ENCODE results near the gene DNAH11. TPM values are rescaled to one million over a fixed set of nuclear protein-coding genes. Genes with fewer than 3 reads are reported as not detected.

The DNAH11 gene
- total and polyA plus RNA-seq, 4 donors: 1.8 to 24.7 (median 8.1) TPM

- 88 to 90% methylated on average over 6 of the region's 6 CpGs for WGBS, 2 donors
- no peaks in the 10 kb centered on the region for H3K9me3 ChIP-seq (ENCODE audit: control insufficient read depth in 4 of 4, insufficient read depth in 3 of 4, low read length in 3 of 4)
- TF ChIP-seq, protein P1, sequence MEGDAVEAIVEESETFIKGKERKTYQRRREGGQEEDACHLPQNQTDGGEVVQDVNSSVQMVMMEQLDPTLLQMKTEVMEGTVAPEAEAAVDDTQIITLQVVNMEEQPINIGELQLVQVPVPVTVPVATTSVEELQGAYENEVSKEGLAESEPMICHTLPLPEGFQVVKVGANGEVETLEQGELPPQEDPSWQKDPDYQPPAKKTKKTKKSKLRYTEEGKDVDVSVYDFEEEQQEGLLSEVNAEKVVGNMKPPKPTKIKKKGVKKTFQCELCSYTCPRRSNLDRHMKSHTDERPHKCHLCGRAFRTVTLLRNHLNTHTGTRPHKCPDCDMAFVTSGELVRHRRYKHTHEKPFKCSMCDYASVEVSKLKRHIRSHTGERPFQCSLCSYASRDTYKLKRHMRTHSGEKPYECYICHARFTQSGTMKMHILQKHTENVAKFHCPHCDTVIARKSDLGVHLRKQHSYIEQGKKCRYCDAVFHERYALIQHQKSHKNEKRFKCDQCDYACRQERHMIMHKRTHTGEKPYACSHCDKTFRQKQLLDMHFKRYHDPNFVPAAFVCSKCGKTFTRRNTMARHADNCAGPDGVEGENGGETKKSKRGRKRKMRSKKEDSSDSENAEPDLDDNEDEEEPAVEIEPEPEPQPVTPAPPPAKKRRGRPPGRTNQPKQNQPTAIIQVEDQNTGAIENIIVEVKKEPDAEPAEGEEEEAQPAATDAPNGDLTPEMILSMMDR (IDR thresholded peaks at IDR 0.05; ENCODE audit: control extremely low read depth, extremely low read depth): no peak
Observed at GRCh38 chr7:21910253-21910652, 367.4 kb downstream of the DNAH11 start.

DNA sequence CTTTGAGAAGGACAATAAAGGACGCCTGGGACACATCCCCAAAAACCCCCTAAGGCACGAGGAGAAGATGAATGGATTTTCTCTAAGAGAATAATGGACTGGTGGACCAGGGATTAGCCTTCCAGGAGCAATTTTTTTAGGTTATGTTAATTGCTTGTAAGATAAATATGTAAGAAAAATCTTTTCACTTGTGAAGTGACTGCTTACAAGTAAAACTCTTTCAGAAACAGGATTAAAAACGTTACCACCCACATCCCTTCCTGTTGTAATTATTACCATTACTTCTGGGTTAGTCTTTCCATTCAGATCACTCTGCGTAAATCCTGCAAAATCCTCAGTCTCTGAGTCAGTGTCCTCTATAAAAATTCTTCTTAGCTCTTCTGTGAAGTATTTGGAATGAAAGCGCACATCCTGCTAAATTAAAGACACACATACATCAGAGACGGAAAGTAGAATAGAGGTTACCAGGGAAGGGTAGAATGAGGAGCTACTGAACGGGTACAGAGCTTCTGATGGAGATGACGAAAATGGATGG, 368.6 kb downstream of the DNAH11 start:
- TF ChIP-seq, protein P1 (IDR thresholded peaks at IDR 0.05; ENCODE audit: control extremely low read depth, extremely low read depth): no peak
- Histone ChIP-seq H3K9ac (ENCODE audit: insufficient read depth in 1 of 2, low read length in 2 of 2) (no peak overlapping the region), H3K36me3 (ENCODE audit: control insufficient read depth in 4 of 4, insufficient read depth in 4 of 4, low read length in 4 of 4) (peaks cover under 1 to 25% (median 14%) of the 10 kb centered on the region in 4 donors), H3K27ac (ENCODE audit: low read depth in 1 of 2, low read length in 1 of 2) (peak overlapping the region in 1 of 2 donors; percentile 24), H3K27me3 (ENCODE audit: control insufficient read depth in 3 of 3, insufficient read depth in 3 of 3, low read length in 2 of 3) (no peaks in the 10 kb centered on the region), H3K9me3 (ENCODE audit: control insufficient read depth in 4 of 4, insufficient read depth in 3 of 4, low read length in 3 of 4) (no peaks in the 10 kb centered on the region), H3K4me3 (no peak overlapping the region), H3K4me1 (ENCODE audit: control insufficient read depth in 5 of 5, insufficient read depth in 5 of 5, low read length in 5 of 5) (peaks cover 0 to 11% (median 2%) of the 10 kb centered on the region in 5 donors)
- DNase-seq (no peak), ATAC-seq (ENCODE audit: insufficient read depth, low FRiP score) (no peak)
- WGBS, 2 donors: 89 to 90% methylated on average over 8 of the region's 8 CpGs

More at GRCh38 chr7:21910253-21910652, 367.4 kb downstream of the DNAH11 start:
- peak overlapping the region in 1 of 2 donors; percentile 71 for H3K27ac ChIP-seq (ENCODE audit: low read depth in 1 of 2, low read length in 1 of 2)
- H3K36me3 ChIP-seq (ENCODE audit: control insufficient read depth in 4 of 4, insufficient read depth in 4 of 4, low read length in 4 of 4): peaks cover 10 to 31% (median 21%) of the 10 kb centered on the region in 4 donors
- H3K27me3 ChIP-seq (ENCODE audit: control insufficient read depth in 3 of 3, insufficient read depth in 3 of 3, low read length in 2 of 3): no peaks in the 10 kb centered on the region
- ATAC-seq (ENCODE audit: insufficient read depth, low FRiP score): no peak
- H3K4me1 ChIP-seq (ENCODE audit: control insufficient read depth in 5 of 5, insufficient read depth in 5 of 5, low read length in 5 of 5): peaks cover 0 to 11% (median 2%) of the 10 kb centered on the region in 5 donors
- no peak overlapping the region for H3K4me3 ChIP-seq
- H3K9ac ChIP-seq (ENCODE audit: insufficient read depth in 1 of 2, low read length in 2 of 2): no peak overlapping the region
- DNase-seq: no peak

GRCh38 chr7:21912305-21912704, 369.5 kb downstream of the DNAH11 start:
- WGBS, 2 donors: 84 to 91% methylated on average over 7 of the region's 7 CpGs
- H3K27me3 ChIP-seq (ENCODE audit: control insufficient read depth in 3 of 3, insufficient read depth in 3 of 3, low read length in 2 of 3): no peaks in the 10 kb centered on the region
- peak overlapping the region in 1 of 2 donors; percentile 14 for H3K27ac ChIP-seq (ENCODE audit: low read depth in 1 of 2, low read length in 1 of 2)
- no peak overlapping the region for H3K9ac ChIP-seq (ENCODE audit: insufficient read depth in 1 of 2, low read length in 2 of 2)
- ATAC-seq (ENCODE audit: insufficient read depth, low FRiP score) (no peak), DNase-seq (peak in 1 of 3 donors; percentile 18)
- peaks cover 0 to 11% (median 2%) of the 10 kb centered on the region in 5 donors for H3K4me1 ChIP-seq (ENCODE audit: control insufficient read depth in 5 of 5, insufficient read depth in 5 of 5, low read length in 5 of 5)
- peaks cover 0 to 21% (median 14%) of the 10 kb centered on the region in 4 donors for H3K36me3 ChIP-seq (ENCODE audit: control insufficient read depth in 4 of 4, insufficient read depth in 4 of 4, low read length in 4 of 4)
- H3K9me3 ChIP-seq (ENCODE audit: control insufficient read depth in 4 of 4, insufficient read depth in 3 of 4, low read length in 3 of 4): no peaks in the 10 kb centered on the region
- TF ChIP-seq, protein P1 (IDR thresholded peaks at IDR 0.05; ENCODE audit: control extremely low read depth, extremely low read depth): no peak
- H3K4me3 ChIP-seq: no peak overlapping the region

Data from lung (tissue), 12 donors.